GM21423 (cell line): ENCODE measurements around the gene MED17.

Experiments
- ATAC-seq: cut with Tn5 transposase; IDR thresholded peaks from one replicate; pipeline ENCODE4 v1.9.1; 2021; ENCODE audit warnings: mild to moderate bottlenecking, moderate library complexity; ENCODE audit not compliant: unreplicated experiment

The MED17 gene

DNA sequence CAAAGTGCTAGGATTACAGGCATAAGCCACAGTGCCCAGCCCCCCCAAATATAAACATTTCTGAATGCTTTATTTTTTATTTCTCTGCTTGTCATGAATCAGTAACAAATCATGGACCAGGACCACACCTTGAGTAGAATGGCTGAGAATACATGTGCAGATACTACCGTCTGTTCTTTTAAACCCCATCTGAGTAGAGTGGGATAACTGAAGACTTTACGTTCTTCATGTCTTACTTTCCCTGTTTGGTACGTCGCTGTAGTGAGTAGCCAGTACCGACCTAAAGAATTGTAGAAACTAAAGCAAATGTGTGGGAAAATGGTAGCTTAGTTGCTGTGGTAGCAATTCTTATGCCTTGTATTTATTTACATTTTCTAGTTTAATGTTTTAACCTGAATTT lies 29.9 kb downstream of the MED17 start:
- no peak for ATAC-seq

DNA sequence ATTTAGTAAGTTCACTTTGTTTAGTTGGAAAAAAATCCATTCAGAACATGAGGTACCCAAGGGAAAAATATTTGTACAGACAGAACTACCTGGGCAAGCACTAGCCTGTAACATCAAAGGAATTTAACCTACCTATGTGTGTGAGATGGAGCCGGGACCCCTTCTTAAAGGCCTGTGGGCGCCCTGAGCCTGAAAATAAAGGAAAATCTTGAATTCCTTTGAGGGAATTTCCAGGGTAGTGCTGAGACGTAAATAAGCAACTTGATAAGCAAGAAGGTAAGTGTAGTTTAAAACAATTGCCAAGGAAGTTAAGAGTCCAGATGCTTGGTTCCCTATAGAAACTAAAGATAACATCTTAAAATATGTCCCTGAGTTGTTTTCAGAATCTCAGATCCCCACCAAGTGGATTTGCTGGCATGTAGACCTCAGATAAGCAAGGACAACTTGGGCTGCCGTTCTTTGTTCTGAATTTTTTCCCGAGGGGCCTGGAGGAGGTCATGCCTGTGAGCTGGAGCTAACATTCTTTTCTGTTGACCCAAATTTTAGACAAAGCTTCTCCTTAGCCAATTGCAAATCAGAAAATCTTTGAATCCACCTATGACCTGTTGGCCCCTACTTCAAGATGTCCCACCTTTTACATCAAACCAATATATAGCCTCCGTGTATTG lies 31.0 kb downstream of the MED17 start:
- ATAC-seq: no peak

DNA sequence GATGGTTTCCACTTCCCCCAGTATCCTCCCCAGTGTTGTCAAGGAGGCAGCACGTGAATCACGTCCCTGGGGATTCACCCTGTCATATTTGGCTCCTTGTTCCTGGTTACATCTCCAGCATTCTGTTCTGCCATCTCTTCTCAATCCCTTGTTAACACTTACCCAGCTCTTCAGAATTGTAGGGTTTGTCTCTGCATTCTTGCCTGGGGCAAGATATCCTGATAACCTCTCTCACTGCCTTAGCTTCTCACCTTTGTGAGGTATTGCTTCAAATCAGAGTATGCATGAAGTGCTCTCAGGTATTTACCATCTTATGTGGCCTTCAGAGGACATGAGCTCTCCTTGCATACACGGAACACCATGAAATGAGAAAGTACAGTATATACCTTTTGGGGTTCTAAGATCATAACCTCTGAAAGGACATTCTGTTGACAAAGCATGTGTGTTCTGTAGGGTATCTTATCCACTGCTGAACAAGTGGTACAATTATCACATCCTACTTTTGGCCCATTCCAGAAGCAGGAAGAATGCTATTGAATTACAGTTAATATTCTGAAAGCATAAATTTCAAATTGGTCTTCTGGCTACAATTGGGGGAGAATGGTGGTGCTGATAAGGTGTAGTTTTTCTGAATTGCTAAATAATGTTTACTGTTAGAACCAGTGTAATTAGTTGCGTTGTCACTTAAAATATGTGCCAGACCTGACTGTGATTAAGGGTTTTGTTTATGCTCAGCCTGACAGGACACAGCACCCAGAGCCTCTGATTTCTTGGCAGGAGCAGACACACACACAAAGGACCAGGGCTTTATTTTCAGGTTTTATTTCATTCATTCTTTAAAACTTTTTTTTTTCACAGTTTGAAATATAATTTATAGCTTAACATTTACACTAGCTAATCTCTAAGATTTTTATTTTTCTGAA lies 33.6 kb downstream of the MED17 start:
- ATAC-seq: no peak

DNA sequence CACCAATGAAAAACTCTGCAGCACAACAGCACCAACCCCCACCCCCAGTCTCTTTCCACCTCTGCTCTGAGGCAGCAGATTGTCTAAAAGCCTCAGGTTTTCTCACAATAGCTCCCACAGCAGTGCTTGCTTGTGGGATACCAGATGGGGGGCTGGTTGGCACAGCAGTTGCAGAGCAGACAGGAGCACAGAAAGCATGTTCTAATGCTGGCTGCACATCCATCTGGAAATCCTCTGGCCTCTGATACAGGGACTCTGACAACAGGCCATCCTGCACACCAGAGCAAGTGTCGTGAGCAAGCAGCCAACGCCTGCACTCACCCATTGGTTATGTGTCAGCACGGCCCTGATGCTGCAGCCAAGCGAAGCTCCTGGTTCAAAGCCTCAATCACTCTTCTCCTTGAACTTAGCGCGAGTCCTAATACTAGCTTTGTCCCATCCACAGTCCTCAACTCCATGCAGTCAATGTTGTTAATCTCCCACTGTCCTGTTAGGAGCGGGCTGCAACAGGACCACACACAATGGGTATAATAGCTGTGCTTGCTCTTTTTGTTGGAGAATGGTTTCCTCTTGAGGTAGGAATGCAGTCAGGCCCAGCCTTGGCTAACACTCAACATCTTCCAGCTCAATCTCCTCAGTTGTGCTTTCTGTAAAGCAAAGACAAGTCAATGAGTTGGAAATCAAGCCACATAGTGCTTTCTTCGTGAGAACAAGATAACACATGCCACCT lies 36.0 kb downstream of the MED17 start:
- ATAC-seq: no peak

DNA sequence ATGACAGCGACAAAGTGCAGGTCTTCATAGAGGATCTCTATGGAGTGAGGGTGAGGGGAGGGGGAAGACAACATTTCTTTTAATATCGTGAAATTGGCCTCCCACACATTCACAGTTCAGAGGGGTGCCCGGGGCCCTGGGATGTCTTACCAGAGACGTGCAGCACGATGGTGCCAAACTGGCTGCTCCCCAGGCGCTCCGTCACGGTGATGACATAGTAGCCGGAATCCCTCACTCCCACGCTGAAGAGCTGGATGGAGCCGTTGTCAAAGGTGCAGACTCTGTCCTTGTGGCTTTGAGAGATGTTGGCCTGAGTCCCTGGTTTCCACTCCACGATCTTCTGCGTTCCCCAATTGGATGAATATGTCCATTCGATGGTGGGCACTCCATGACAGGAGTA lies 36.8 kb downstream of the MED17 start:
- ATAC-seq: no peak

DNA sequence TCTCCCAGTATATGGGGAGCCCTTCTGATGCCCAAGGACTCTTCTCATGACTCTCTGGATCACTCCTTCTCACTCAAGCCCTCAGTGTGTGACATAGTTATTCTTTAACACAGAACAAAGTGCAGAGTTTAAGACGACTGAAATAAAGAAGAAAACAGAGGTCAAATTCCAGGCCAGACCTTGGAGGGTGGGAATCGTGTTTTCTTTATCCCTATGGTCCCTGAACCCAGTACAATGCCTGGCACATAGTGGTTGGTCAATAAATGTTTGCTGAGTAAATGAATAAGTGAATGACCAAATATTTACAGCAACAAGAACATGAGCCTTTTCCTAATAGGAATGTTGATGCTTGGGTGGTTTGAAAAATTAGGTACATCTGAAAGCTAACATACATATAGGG lies 37.5 kb downstream of the MED17 start:
- no peak for ATAC-seq

DNA sequence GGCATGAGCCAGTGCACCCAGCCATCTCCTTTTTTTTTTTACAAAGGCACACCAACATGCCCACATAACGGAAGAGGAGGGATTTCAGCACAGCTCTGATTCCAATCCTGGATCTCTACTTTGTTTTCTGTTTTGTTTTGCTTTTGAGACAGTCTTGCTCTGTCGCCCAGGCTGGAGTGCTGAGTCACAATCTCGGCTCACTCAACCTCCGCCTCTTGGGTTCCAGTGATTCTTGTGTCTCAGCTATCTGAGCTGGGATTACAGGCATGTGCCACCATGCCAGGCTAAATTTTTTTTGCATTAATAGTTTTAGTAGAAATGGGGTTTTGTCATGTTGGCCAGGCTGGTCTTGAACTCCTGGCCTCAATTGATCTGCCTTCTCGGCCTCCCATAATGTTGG lies 38.3 kb downstream of the MED17 start:
- no peak for ATAC-seq

DNA sequence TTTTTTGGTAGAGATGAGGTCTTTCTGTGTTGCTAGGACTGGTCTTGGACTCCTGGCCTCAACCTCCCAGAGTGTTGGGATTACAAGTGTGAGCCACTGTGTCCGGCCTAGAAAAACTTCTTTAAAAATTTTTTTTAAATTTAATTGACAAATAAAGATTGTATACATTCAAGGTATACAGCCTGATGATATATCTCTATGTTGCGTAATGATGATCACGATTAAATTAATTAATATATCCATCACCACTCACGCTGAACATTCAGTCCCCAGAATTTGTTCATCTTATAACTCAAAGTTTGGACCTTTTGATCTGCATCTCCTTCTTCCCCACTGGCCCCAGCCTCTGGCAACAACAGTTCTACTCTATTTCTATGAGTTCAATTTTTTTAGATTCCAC lies 39.1 kb downstream of the MED17 start:
- no peak for ATAC-seq

DNA sequence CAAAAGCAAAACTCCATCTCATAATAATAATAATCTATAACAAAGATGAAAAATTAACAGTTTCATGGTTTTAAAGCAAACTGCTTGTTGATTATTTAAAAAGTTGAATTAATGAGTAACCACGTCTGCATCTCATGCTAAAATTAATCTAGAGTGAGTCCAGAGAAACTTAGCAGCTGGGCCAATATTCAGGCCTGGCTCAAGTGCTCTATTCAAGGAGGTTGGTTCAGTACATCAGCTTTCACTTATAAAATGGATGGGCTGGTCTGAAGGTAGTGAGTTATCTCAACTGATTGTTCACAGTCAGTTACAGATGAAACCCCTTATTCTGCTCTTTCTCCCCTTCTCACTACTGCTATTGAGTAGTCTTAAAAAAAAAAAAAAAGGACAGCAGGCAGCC lies 43.3 kb downstream of the MED17 start:
- ATAC-seq: no peak

DNA sequence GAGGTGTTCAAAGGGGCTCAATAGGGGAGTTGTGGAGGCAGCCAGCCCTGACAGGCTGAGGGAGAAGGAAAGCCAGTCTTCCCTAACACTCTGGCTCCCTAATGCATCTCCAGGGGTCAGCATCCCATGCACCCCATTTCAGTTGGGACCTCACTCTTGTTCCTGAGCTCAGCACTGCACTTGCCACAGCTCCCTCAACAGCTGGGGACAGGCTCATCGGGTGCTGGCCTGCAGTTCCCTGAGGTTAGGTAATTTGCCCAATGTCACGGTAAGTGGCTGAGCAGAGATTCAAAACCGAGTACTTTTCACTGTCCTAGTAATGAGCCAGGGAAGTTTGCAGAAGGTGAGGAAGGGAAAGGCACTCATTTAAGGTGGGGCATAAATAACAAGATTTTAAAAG lies 45.5 kb downstream of the MED17 start:
- no peak for ATAC-seq

DNA sequence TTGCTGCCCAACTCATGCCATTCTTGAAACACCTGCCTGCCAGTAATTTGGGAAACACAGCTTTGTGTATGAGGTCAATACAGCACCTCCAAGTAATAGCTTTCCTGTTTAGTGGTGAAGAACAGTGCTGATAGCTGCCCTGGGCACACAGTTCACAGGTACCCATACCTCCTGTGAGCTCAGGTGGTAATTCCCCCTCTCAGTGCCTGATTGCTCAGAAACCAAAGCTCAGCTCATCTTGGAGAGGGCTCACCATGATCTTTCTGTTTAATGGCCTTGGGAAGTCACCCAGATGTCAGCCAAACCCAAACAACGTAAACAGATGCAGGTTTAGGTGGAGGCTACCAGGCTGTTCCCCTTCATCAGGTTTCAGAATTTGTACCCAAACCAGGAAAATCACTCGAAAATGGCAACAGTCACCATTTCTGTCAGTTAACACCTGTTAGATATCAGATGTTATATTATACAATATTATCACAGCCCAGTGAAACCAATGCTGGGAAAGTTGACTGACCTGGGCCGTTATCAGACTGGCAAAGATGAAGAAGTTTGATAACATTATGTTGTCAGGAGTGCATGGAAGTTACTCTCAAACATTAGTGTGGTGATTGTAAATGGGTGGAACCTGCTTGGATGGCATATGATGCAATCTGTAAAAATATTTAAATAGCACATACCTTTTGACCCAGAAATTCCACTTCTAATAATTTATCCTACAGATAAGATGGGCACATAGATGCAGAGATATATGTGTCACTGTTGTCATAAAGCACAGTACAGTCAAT lies 47.5 kb downstream of the MED17 start:
- no peak for ATAC-seq

DNA sequence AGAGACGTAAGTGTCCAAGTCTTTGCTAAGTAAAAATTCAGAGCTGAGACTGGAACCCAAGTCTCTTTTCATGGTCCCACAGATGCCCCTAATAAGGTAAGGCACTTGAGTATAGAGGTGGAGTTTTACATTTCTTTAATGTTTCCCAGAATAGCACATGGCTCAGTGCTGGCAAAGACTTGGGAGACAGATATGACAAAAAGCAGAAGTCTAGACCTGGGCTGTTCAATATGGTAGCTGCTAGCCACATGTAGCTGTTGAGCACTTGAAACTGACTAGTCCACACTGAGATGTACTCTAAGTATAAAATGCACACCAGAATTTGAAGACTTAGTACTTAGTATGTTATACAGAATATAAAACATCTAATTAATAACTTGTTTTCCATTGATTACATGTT lies 48.7 kb downstream of the MED17 start:
- no peak for ATAC-seq

DNA sequence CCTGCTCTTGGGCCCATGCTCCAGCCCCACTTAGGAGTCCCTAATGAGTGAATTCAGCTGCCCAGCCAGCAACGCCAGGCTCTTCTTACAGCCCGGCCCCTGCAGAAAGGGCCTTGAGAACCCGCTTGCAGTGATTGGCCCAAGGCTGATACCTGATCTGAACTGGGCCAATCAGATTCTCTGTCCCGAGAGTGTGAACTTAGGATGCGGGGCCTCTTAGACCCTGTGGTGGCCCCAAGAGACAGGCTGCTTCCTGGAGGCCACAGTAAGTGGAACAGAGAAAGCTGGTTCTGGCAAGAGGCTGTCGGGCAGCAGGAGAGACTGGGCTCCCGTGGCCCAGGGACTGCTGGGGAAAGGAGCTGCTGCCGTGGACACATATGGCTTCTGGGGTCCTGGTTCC lies 54.9 kb downstream of the MED17 start:
- no peak for ATAC-seq

DNA sequence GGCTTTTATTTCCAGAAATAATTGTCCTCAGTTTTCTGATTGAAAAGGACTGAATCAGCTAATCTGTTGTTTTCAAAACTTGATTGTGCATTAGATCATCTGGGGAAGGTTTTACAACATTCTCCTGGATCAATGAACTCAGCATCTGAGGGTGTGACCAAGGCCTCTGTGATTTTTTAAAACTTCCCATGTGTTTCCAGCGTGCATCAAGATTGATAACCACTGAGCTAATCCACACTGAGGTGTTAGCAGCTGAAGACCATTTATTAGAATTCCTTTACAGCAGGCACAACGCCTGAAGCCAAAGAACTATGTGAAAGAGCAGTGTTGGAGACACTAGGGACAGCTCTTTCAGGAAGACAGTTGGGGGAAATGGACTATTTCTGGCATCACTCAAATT lies 56.1 kb downstream of the MED17 start:
- no peak for ATAC-seq

DNA sequence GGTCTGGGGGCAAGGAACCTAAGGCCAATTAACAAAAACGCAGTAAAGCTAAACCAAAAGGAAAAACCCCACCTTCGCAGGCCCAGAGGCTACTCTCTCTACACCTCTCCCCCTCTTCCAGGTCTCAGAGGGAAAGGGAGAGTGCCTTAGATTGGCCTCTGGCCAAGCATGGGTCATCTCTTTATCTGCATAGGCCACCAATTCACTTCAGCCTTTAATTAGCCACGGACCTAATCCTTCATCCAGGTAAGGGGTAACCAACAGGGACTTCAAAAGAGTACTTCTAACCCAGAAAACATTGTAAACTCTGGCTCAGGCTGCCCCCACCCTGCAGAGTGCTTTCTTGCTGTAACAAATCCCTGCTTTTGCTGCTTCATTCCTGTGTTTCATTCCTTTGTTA lies 56.9 kb downstream of the MED17 start:
- no peak for ATAC-seq

DNA sequence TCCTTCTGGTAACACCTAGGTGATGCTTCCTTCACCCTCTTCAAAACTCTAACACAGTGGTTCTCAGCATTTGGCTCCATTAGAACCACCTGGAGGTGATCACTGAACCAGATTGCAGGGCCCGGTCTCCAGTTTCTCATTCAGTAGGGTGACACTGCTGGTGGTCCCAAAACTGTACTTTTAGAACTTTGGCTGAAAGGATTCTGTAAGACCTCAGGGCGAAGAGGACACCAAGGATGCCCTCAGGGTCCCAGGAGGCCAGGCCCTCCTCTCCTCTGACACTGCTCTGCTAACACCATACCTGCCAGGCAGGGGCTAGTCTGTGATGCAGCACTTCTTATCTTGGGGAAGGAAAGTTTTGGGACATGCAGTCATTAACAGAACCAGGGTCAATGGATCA lies 57.4 kb downstream of the MED17 start:
- ATAC-seq: no peak

DNA sequence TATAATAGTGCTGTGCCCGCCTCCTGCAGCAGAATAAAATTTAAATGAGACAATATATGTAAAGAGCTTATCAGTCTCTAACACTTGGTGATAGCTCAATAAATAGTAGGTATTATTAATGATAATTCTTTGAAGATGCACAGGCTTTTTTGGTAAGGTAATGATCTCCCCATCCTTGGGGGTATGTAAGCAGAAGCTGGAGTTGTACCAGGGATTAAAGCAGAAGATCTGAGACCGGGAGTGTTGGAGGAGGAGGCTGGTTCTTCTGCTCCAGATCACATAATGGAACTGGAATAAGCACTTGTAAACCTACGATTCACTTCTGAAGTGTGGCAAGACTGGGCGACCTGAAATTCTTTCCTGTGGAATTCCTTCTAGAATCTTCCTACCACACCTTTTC lies 58.0 kb downstream of the MED17 start:
- no peak for ATAC-seq

DNA sequence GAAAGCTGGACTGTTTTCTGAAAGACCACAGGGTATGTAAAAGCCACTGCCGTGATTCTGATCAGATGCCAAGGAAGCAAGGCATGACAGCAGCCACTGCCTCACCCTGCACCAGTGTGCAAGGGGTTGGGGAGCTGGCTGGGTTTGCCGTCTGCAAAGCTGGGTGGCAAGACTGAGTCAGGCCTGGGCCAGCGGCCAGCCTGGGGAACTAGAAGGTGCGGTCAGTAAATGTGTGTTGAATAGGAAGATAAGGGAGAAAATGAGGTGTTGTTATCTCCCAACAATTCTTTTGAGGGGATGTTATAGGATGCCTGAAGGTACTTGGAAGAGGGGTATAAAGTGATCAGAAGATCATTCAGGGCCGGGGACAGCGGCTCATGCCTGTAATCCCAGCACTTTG lies 58.4 kb downstream of the MED17 start:
- no peak for ATAC-seq

DNA sequence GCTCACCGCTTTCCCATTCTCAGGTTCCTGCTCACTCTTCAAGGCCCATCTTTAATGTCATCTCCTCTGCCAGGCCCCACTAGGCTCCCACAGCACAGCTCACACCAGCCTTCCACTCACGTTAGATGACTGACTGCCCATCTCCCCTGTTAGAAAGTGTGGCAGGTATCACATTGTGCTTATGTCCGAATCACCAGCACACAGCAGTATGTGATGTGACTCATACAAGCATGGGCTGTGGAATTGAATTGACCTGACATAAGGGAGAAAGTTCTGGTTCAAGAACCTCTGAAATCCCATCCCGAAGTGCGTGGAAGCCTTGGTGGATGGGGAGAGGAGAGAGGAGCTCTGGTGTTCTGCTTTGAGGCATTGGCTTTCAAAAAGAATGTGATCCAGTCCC lies 59.8 kb downstream of the MED17 start:
- ATAC-seq: no peak

DNA sequence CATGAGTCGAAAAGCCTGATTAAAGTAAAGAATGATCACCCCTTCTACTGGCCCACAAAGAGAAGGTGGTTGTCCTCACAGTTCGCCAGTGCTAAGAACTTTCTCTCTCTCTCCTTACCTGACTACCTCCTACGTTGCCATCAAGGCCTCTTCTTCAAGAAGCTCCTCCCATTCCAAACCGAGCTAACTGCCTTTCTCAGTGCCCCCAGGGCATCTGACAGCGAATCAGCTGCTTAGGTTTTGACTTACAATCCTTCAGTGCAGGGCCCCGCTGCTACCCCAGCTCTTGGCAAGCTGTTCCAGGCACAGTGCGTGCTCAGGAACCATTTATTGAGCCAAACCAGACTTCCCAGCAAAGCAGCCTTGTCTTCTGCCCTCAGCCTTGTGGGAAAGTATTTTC lies 60.5 kb downstream of the MED17 start:
- no peak for ATAC-seq
